Ovary (tissue), 9 donors: ENCODE data around the gene FNDC8. TPM values are rescaled to one million over a fixed set of nuclear protein-coding genes. Genes with fewer than 3 reads are reported as not detected.
"Not testable (repeated sequence)": the region's sequence is repeated elsewhere in the genome, so short reads cannot be mapped to it uniquely, and the experiment has no call there.

ENCODE experiments used
- DNase-seq, 5 donors: peaks; one replicate each; pipeline ENCODE4 v3.0.0-alpha.2; 2019 to 2020
- H3K27ac ChIP-seq, 2 donors: fragments of 200-600 bp; one replicate each; pipeline versions ENCODE4 v1.5.1 to v1.8.0; 2019 to 2022
- H3K27me3 ChIP-seq: fragments of 200-600 bp; one replicate; pipeline ENCODE4 v1.8.0; 2022
- H3K36me3 ChIP-seq: fragments of 200-600 bp; sonication (generic); one replicate; pipeline ENCODE4 v1.5.1; 2019
- H3K4me1 ChIP-seq: one replicate; pipeline ENCODE4 v1.8.1; 2013; ENCODE audit warnings: mild to moderate bottlenecking, moderate library complexity; ENCODE audit not compliant: insufficient read depth
- H3K4me3 ChIP-seq: fragments of 200-600 bp; sonication (generic); one replicate; pipeline ENCODE4 v1.5.1; 2017
- H3K9me3 ChIP-seq, 2 donors: fragments of 200-600 bp in 1 of 2; sonication (generic) in 1 of 2; one replicate each; pipeline versions ENCODE4 v1.5.1 to v1.8.1; 2013 to 2019; ENCODE audit warnings: mild to moderate bottlenecking in 1 of 2, moderate library complexity in 1 of 2
- EP300 ChIP-seq: sonication (generic); formaldehyde crosslinking; IDR thresholded peaks from one replicate; pipeline ENCODE4 v1.6.1; 2017; ENCODE audit warnings: antibody characterized with exemption
- POLR2A ChIP-seq: fragments of 450-650 bp; IDR thresholded peaks from one replicate; pipeline ENCODE4 v1.6.1; 2017; ENCODE audit warnings: antibody characterized with exemption, mild to moderate bottlenecking, moderate library complexity
- WGBS, 3 donors: extraction: QIAGEN DNeasy Blood & Tissue Kit in 1 of 3; methylation state at CpG; one replicate each; pipeline versions ENCODE4 v1.1.5 to v1.1.7; 2013 to 2017; 5-methylcytosine and 5-hydroxymethylcytosine counted together
- intact Hi-C, 4 donors: fragments of 100-400 bp; cut with DNase I; formaldehyde crosslinking; loops; one replicate each; pipeline versions ENCODE4 v1.11.0 to v1.15.1; 2022 to 2023
- polyA plus RNA-seq, 2 donors: library from polyadenylated mRNA; stranded (reverse); fragments of 200-250 nt in 1 of 2; fragments of 350-450 nt in 1 of 2; fragmentation: Illumina TruSeq in 1 of 2; extraction: RNeasy Lipid Tissue Mini Kit (QIAGEN cat#74804) in 1 of 2; gene quantifications; one replicate each; pipeline ENCODE4 v1.2.3, GENCODE V29; 2013 to 2014
- total RNA-seq, 7 donors: library from RNA; depleted of rRNA in 2 of 7; stranded (reverse); fragments of >200 nt in 2 of 7; fragmentation: NEBNext Ultra II Directional in 3 of 7; extraction: Animal tissue kit (Norgen Biotek cat#: 25700) in 3 of 7; gene quantifications; one replicate each; pipeline versions ENCODE4 v1.1.0 to v1.2.4, GENCODE V29; 2016 to 2023
- TF ChIP-seq, protein P1 (sequence below), 3 donors: fragments of 450-650 bp in 2 of 3; fragments of 200-600 bp in 1 of 3; IDR thresholded peaks; one replicate each; pipeline versions ENCODE4 v1.5.1 to v1.8.0; 2016 to 2022; ENCODE audit warnings: antibody characterized with exemption in 3 of 3, mild to moderate bottlenecking in 1 of 3
- donor health status: DM: no; HTN: no; CAD: no; lungs with moderate emphysema.
- donor health status: DM: no; HTN: no; CAD: no.
- donor health status: Bipolar disorder and iron deficiency.
- donor health status: DM: yes; HTN: yes; CAD: no.
- donor health status: DM: no; HTN: no; CAD: no.
- donor health status: DM: yes; HTN: yes; CAD: no.

FNDC8 gene
- total and polyA plus RNA-seq, 9 donors = not detected

DNA sequence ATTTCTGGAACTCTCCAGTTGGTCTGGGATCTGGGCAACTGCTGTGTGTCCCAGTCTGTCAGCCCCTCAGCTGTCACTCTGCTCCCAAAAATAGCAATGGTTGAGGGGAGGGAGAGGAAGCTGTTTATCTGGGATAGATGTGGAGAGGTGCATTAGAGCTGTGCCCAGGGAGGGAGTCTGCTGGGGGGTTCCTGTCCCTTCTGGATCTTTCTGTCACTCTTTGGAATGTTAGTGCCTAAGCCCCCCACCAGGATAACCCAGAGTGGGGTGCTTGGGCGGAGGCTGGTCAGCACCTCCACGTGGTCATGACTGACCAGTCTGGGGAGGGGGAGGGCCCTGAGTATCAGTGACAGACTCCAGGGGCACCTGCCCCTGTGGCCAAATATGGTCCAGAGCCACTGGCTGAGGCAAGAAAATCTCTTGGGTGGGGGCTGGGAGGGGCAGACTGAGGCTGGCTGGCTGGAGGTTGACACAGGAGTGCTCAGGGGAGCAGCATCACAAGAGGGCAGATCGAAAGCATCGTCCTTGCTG, 26.0 kb downstream of the FNDC8 start, which contains the start of gene UNC45B:
TSS of gene UNC45B (plus strand) at position 443 of the 531 bp plus-strand sequence. CDS start 447 bp downstream, outside the sequence.
- no peaks in the 10 kb centered on the region for H3K9me3 ChIP-seq
- intact Hi-C loops = no loop called here
- no peaks in the 10 kb centered on the region for H3K27me3 ChIP-seq
- no peaks in the 10 kb centered on the region for H3K36me3 ChIP-seq
- no peak for TF ChIP-seq EP300
- no peak within 1 kb of the TSS for H3K27ac ChIP-seq
- no peak for DNase-seq
- WGBS, 3 donors = 55 to 62% (median 57%) methylated on average over 4 of the region's 4 CpGs
- peaks cover under 1% of the 10 kb centered on the region for H3K4me1 ChIP-seq
- H3K4me3 ChIP-seq = no peak within 1 kb of the TSS

DNA sequence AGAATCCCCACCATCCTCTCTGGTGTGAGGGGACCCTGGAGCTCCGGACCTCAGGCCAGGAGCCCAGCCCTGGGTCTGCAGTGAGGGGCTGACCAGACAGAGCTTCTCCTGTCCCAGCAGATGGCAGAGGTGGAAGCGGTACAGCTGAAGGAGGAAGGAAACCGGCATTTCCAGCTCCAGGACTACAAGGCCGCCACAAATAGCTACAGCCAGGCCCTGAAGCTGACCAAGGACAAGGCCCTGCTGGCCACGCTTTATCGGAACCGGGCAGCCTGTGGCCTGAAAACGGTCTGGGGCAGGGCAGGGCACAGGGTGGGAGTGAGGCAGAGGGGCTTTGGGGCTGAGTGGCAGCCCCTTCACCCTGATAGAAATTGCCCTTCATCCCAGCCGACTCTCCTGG, 26.7 kb downstream of the FNDC8 start:
- Histone ChIP-seq H3K36me3 (no peaks in the 10 kb centered on the region), H3K4me3 (no peak overlapping the region), H3K4me1 (no peaks in the 10 kb centered on the region), H3K27me3 (no peaks in the 10 kb centered on the region), H3K9me3 (no peaks in the 10 kb centered on the region), H3K27ac (no peak overlapping the region)
- DNase-seq = no peak
- 61 to 74% (median 73%) methylated on average over 9 of the region's 9 CpGs for WGBS, 3 donors
- intact Hi-C loops = no loop called here
- TF ChIP-seq, protein P1, sequence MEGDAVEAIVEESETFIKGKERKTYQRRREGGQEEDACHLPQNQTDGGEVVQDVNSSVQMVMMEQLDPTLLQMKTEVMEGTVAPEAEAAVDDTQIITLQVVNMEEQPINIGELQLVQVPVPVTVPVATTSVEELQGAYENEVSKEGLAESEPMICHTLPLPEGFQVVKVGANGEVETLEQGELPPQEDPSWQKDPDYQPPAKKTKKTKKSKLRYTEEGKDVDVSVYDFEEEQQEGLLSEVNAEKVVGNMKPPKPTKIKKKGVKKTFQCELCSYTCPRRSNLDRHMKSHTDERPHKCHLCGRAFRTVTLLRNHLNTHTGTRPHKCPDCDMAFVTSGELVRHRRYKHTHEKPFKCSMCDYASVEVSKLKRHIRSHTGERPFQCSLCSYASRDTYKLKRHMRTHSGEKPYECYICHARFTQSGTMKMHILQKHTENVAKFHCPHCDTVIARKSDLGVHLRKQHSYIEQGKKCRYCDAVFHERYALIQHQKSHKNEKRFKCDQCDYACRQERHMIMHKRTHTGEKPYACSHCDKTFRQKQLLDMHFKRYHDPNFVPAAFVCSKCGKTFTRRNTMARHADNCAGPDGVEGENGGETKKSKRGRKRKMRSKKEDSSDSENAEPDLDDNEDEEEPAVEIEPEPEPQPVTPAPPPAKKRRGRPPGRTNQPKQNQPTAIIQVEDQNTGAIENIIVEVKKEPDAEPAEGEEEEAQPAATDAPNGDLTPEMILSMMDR (IDR thresholded peaks at IDR 0.05) = no peak
- TF ChIP-seq EP300 = no peak
- TF ChIP-seq POLR2A = no peak

DNA sequence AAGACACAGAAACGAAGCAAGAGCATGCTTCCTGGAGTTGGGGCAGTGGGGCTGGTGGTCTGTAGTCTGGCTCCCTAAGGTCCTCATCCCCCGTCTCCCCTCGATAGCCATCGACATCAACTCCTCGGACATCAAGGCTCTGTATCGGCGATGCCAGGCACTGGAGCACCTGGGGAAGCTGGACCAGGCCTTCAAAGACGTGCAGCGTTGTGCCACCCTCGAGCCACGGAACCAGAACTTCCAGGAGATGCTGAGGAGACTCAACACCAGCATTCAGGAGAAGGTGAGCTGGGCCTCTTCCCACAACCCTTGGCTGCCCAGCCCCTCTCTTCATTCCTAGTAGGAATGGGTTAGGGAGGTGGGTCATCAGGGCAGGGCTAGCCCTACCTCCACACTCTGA, 28.5 kb downstream of the FNDC8 start:
- Histone ChIP-seq H3K27ac (no peak overlapping the region), H3K27me3 (no peaks in the 10 kb centered on the region), H3K9me3 (no peaks in the 10 kb centered on the region), H3K4me1 (no peaks in the 10 kb centered on the region), H3K4me3 (no peak overlapping the region), H3K36me3 (no peaks in the 10 kb centered on the region)
- WGBS, 3 donors = 82 to 91% (median 86%) methylated on average over 11 of the region's 11 CpGs
- DNase-seq = no peak
- TF ChIP-seq EP300 (no peak), POLR2A (no peak)
- TF ChIP-seq, protein P1 (IDR thresholded peaks at IDR 0.05) = no peak
- intact Hi-C loops = no loop called here

DNA sequence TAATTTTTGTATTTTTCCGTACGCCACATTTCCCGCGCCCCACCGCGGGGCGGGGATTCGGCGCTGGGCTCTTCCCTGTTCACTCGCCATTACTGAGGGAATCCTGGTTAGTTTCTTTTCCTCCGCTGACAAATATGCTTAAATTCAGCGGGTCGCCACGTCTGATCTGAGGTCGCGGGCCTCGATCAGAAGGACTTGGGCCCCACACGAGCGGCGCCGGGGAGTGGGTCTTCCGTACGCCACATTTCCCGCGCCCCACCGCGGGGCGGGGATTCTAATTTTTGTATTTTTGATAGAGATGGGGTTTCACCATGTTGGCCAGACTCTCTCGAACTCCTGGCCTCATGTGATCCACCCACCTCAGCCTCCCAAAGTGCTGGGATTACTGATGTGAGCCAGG, 29.7 kb downstream of the FNDC8 start:
- intact Hi-C loops, DNase-seq, H3K27me3 ChIP-seq, H3K27ac ChIP-seq, H3K36me3 ChIP-seq, H3K4me1 ChIP-seq, H3K4me3 ChIP-seq, H3K9me3 ChIP-seq: not testable (repeated sequence)
- WGBS, 3 donors = 89 to 92% (median 89%) methylated on average over 29 of the region's 29 CpGs

DNA sequence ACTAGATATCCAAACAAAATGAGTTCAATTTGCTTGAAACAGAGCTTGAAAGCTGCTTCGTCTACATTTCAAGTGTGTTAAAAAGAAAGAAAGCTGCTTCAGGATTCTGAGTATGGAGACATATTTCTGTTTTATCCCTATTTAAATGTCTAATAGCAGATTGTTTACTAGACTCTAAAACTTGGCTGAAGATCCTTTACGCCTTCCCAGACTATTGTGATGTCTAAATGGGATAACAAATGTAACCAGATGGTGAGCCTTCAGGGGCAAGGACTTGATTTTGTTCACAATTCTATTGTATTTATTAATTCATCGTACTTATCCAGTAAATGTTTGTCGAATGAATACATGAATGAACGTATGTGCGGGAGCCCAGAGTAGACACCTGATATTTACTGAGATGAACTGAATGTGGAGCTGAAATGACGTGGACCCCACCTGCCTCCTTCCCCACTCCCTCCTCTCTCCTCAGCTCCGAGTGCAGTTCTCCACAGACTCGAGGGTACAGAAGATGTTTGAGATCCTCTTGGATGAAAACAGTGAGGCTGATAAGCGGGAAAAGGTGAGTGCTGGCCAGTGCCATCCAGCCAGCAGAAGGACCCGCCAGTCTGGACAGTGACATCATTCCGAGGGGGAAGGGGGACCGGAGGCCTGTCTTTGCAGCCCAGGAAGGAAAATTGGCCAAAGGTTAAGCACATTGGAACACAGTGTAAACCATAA, 31.2 kb downstream of the FNDC8 start:
- Histone ChIP-seq H3K27me3 (no peaks in the 10 kb centered on the region), H3K36me3 (no peaks in the 10 kb centered on the region), H3K4me1 (no peaks in the 10 kb centered on the region), H3K27ac (no peak overlapping the region), H3K4me3 (no peak overlapping the region), H3K9me3 (no peaks in the 10 kb centered on the region)
- WGBS, 3 donors = 49 to 67% (median 55%) methylated on average over 13 of the region's 13 CpGs
- TF ChIP-seq, protein P1 (IDR thresholded peaks at IDR 0.05) = no peak
- TF ChIP-seq POLR2A = no peak
- no peak for TF ChIP-seq EP300
- intact Hi-C loops = no loop called here
- DNase-seq = no peak
